Activated T-cell treated with anti-CD3 and anti-CD28 coated beads, Interleukin-2, amount 50 U/mL, for 24 hours (primary cell): ENCODE data around the gene FRMPD2.
"Not testable (repeated sequence)": the region's sequence is repeated elsewhere in the genome, so short reads cannot be mapped to it uniquely, and the experiment has no call there.

Experiments
- DNase-seq: peaks from one replicate; pipeline ENCODE4 v3.0.0-alpha.2; 2020
- H3K27ac Mint-ChIP-seq: 2 replicates; pipeline ENCODE4 v1.8.0; 2020; ENCODE audit warnings: mild to moderate bottlenecking, mixed read lengths
- H3K27me3 Mint-ChIP-seq: 2 replicates; pipeline ENCODE4 v1.8.0; 2020; ENCODE audit warnings: mixed read lengths
- H3K36me3 Mint-ChIP-seq: 2 replicates; pipeline ENCODE4 v1.8.0; 2020; ENCODE audit warnings: low read depth, mixed read lengths
- H3K4me1 Mint-ChIP-seq: 2 replicates; pipeline ENCODE4 v1.8.0; 2020; ENCODE audit warnings: low read depth, mixed read lengths
- H3K4me3 Mint-ChIP-seq: 2 replicates; pipeline ENCODE4 v1.8.0; 2020; ENCODE audit warnings: mild to moderate bottlenecking, moderate library complexity, mixed read lengths
- H3K9me3 Mint-ChIP-seq: 2 replicates; pipeline ENCODE4 v1.8.0; 2020; ENCODE audit warnings: mixed read lengths

The FRMPD2 gene

GRCh38 chr10:48147643-48148042, 126.9 kb downstream of the FRMPD2 start:
- H3K4me1 Mint-ChIP-seq, DNase-seq, H3K9me3 Mint-ChIP-seq, H3K36me3 Mint-ChIP-seq, H3K27me3 Mint-ChIP-seq, H3K27ac Mint-ChIP-seq, H3K4me3 Mint-ChIP-seq: not testable (repeated sequence)

DNA sequence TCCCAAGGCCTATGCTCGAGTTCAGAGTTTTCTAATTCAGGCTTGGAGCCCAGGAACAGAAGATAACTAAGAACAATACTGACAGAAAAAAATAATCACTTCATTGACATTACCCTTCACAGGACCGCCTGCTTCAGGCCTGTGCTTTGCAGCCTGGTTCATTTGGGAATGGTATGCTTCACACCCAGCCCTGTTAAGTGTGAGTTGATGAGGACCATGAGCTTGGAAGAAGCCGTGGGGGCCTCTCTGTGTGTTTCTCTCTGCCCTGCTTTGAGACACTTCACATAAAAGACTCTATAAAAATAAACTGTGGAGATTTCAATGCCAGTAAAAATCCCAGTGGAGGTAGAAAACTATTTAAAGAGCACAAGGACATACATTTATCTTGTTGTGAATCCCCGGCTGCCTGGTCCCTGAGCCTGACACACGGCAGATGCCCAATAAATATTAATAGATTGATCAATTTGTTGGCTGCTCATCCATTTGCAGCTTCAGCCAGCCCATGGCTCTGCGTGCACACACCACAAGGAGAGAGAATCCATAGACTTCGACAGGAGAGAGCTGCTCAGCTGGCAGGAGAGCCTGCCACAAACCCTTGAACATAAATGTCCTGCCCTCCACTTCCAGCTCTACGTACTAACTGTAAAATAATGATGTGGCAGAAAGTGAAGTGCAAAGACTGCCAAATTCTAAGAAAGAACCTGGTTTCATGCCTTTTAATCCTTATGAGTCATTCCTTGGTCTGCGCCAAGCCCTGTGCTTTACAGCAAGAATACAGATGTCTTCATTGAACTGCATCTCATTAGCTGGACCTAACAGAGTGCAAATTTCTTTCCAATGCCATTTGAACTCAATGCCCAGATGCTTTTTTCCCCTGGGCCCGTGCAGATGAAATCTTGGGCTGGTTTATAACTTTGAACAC, 130.5 kb downstream of the FRMPD2 start:
- not testable (repeated sequence) for DNase-seq, H3K27ac Mint-ChIP-seq, H3K27me3 Mint-ChIP-seq, H3K4me3 Mint-ChIP-seq, H3K36me3 Mint-ChIP-seq, H3K4me1 Mint-ChIP-seq, H3K9me3 Mint-ChIP-seq

- not testable (repeated sequence) for H3K27ac Mint-ChIP-seq, H3K9me3 Mint-ChIP-seq, H3K4me1 Mint-ChIP-seq, H3K27me3 Mint-ChIP-seq, H3K36me3 Mint-ChIP-seq, H3K4me3 Mint-ChIP-seq, DNase-seq
Measured at GRCh38 chr10:48140949-48141348, 133.5 kb downstream of the FRMPD2 start.

DNA sequence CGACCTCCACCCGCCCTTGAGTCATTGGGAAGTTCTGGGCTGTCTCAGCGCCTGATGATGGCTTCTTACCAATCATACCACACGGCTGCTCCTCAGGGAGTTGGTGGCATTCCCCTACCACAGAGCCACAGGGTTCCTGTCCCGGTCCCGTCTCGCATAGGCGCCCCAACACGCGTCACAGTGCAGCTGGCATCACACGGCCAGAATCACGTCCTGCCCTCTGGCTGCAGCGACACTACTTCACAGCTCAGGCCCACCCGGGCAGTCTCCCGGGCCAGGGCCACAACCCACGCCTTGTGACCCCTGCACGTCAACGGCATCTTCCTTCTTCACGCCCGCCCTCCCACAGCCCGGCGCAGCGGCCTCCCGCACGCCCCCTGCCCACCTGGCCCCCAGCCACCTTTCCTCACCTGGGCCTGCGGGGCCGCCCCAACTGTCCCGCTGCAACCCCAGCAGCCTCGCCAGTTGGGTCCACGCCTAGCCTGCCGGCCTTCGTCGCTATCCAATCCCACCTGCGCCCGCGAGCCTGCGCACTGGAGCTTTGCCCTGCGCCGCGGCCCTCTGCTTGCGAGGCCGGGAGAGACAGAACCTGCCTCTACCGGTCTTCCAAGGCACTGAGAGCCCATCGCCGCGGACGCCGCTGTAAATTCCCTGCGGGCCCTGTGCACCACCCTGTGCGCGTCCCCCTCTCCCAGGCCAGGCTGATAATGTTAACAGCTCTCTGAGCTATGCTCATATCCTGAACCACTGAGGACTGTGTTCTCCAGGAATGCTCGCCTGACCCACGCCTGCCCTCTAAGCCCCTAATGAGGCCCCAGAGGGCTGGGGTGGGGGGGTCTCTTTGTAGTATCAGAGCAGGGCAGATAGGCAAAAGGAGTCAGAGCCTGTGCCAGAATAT, 134.3 kb downstream of the FRMPD2 start:
- not testable (repeated sequence) for H3K36me3 Mint-ChIP-seq, H3K27me3 Mint-ChIP-seq, H3K4me3 Mint-ChIP-seq, DNase-seq, H3K9me3 Mint-ChIP-seq, H3K27ac Mint-ChIP-seq, H3K4me1 Mint-ChIP-seq

GRCh38 chr10:48128954-48129353, 145.5 kb downstream of the FRMPD2 start:
- H3K27me3 Mint-ChIP-seq, DNase-seq, H3K4me1 Mint-ChIP-seq, H3K27ac Mint-ChIP-seq, H3K36me3 Mint-ChIP-seq, H3K9me3 Mint-ChIP-seq, H3K4me3 Mint-ChIP-seq: not testable (repeated sequence)

- H3K4me1 Mint-ChIP-seq, H3K36me3 Mint-ChIP-seq, H3K4me3 Mint-ChIP-seq, H3K27ac Mint-ChIP-seq, DNase-seq, H3K27me3 Mint-ChIP-seq, H3K9me3 Mint-ChIP-seq: not testable (repeated sequence)
Measured at GRCh38 chr10:48126251-48126650, 148.2 kb downstream of the FRMPD2 start.

GRCh38 chr10:48125631-48126030, 148.9 kb downstream of the FRMPD2 start:
- H3K27me3 Mint-ChIP-seq, H3K27ac Mint-ChIP-seq: not testable (repeated sequence)

DNA sequence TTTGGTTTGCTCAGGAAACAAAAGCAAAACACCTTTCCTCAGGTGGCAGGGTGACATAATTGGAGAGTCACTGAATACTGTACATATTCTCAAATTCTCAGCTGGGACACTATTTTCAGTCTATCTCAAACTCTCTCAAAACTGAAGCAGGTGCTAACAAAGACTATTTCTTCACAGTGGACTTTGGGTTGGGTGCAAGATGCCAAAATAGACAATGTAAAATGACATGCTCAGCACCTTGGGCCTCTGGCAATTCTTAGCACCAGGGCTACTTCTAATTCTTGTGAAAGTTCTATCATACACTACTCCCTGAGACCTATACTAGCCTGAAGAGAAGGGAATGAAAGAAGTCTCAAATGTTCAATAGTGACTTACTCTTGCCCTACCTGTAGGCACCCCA, 151.9 kb downstream of the FRMPD2 start:
- H3K27me3 Mint-ChIP-seq, H3K4me1 Mint-ChIP-seq, H3K4me3 Mint-ChIP-seq, H3K9me3 Mint-ChIP-seq, H3K36me3 Mint-ChIP-seq, DNase-seq, H3K27ac Mint-ChIP-seq: not testable (repeated sequence)

More at GRCh38 chr10:48125631-48126030, 148.9 kb downstream of the FRMPD2 start:
- H3K4me1 Mint-ChIP-seq, DNase-seq, H3K9me3 Mint-ChIP-seq, H3K4me3 Mint-ChIP-seq, H3K36me3 Mint-ChIP-seq: not testable (repeated sequence)

DNA sequence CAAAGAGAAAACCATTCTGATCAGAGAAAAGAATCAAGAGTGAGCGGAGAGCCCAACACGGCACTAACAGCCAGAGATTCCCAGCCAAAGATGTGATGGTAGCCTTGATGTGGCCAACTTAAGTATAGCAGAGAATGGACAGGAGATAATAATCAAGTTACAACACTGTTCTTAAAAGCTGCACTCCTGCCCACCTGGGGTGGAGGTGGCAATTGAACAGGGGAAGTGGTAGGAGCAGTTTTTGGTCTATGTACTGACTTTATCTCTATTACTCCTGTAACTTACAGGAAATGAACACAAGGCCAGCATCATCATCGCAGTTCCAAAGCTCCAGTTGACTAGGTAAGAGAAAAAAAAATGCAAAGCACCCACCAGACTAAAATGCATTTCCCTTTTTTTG, 164.2 kb downstream of the FRMPD2 start:
- not testable (repeated sequence) for H3K9me3 Mint-ChIP-seq, H3K4me3 Mint-ChIP-seq, H3K4me1 Mint-ChIP-seq, DNase-seq, H3K27ac Mint-ChIP-seq, H3K36me3 Mint-ChIP-seq, H3K27me3 Mint-ChIP-seq
